ENCODE measurements around the gene GRIN3B.

DNA sequence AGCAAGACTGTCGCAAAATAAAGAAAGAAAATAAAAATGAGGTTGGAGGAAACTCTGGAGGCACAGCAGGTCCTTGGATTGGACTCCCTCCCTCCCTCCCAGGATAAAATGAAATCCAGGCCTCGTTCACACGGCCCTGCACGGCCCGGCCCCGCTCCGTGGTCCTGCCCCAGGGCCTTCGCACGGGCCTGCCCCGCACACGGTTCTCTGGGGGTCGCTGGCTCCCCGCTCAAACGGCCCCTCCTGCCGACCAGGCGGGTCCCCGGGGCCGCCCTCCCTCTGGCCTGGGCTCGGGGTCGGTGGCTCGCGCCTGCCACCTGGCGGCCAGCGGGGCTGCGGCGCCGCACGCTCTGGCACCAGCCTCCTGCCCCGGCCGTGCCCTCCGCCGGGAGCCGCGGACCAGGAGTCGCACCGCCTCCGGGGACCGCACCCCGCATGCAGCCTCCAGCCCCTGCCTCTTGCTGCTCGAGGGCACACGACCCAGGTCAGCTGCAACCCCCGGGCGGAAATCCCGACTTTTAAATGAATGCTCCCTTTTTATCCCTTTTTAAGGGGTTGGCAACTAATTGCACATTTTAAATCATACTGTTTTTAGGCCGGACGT, 17.6 kb upstream of the GRIN3B start:
- TF ChIP-seq CTCF (IDR thresholded peaks at IDR 0.05): peak in 5 of 7 experiments; percentile 25 to 99 (median 90)
- TF ChIP-seq EP300 (IDR thresholded peaks at IDR 0.05): no peak
- TF ChIP-seq POLR2AphosphoS5 (IDR thresholded peaks at IDR 0.05): peak in 1 of 3 donors; percentile 29
